ELF-1 (cell line): ENCODE measurements around the gene TUBGCP4.

Experiments used
- DNase-seq: peaks from one replicate; pipeline ENCODE4 v3.0.0-alpha.2; 2016; ENCODE audit warnings: low read depth, low spot score

The TUBGCP4 gene

GRCh38 chr15:43403616-43404015 is 32.7 kb downstream of the TUBGCP4 start:
- no peak for DNase-seq

- no peak for DNase-seq
These were observed 33.2 kb downstream of the TUBGCP4 start for GRCh38 chr15:43404130-43404529.

GRCh38 chr15:43406189-43406588 is 35.3 kb downstream of the TUBGCP4 start:
- no peak for DNase-seq

- no peak for DNase-seq
These were observed 35.9 kb downstream of the TUBGCP4 start for GRCh38 chr15:43406808-43407207.

GRCh38 chr15:43408789-43409188 is 37.9 kb downstream of the TUBGCP4 start:
- no peak for DNase-seq

- no peak for DNase-seq
These were observed 39.8 kb downstream of the TUBGCP4 start for GRCh38 chr15:43410572-43411214.

GRCh38 chr15:43412096-43412495 is 41.2 kb downstream of the TUBGCP4 start:
- DNase-seq: no peak

- DNase-seq: no peak
These were observed 43.3 kb downstream of the TUBGCP4 start for GRCh38 chr15:43414196-43414595.

- no peak for DNase-seq
These were observed 49.5 kb downstream of the TUBGCP4 start for GRCh38 chr15:43420435-43420834.

GRCh38 chr15:43420876-43421275 is 50.0 kb downstream of the TUBGCP4 start:
- DNase-seq: no peak

GRCh38 chr15:43423793-43424192 is 52.9 kb downstream of the TUBGCP4 start:
- DNase-seq: no peak

GRCh38 chr15:43429687-43430086 is 58.8 kb downstream of the TUBGCP4 start:
- DNase-seq: no peak

- no peak for DNase-seq
These were observed 62.3 kb downstream of the TUBGCP4 start for GRCh38 chr15:43433165-43433564.

- DNase-seq: no peak
These were observed 62.9 kb downstream of the TUBGCP4 start for GRCh38 chr15:43433661-43434303.

- DNase-seq: no peak
These were observed 63.5 kb downstream of the TUBGCP4 start for GRCh38 chr15:43434446-43434845.

- no peak for DNase-seq
These were observed 65.5 kb downstream of the TUBGCP4 start for GRCh38 chr15:43436395-43436794.

- DNase-seq: no peak
These were observed 68.4 kb downstream of the TUBGCP4 start for GRCh38 chr15:43439268-43439667.

GRCh38 chr15:43440721-43441281 is 69.9 kb downstream of the TUBGCP4 start:
- peak; percentile 55 for DNase-seq

- no peak for DNase-seq
These were observed 70.4 kb downstream of the TUBGCP4 start for GRCh38 chr15:43441316-43441715.

- no peak for DNase-seq
These were observed 75.4 kb downstream of the TUBGCP4 start for GRCh38 chr15:43446344-43446743.

GRCh38 chr15:43449981-43450380 is 79.1 kb downstream of the TUBGCP4 start:
- no peak for DNase-seq
